Measurements from ENCODE around the gene FAM229B. TPM values are rescaled to one million over a fixed set of nuclear protein-coding genes. Genes with fewer than 3 reads are reported as not detected.

FAM229B gene
- total RNA-seq, 1 donor from 2014 or later = 32.2 TPM

GRCh38 chr6:112130878-112131277, 43.5 kb downstream of the FAM229B start:
- no peaks in the 10 kb centered on the region for H3K27me3 ChIP-seq
- H3K27ac ChIP-seq = no peak overlapping the region
- Mint-ChIP-seq H3K27ac (no peak overlapping the region), H3K27me3 (ENCODE audit: insufficient read depth, low read depth) (no peaks in the 10 kb centered on the region), H3K36me3 (peaks cover under 1% of the 10 kb centered on the region), H3K9me3 (no peaks in the 10 kb centered on the region), H3K4me1 (no peaks in the 10 kb centered on the region), H3K4me3 (no peak overlapping the region)
- no peak overlapping the region for H3K9ac ChIP-seq
- TF ChIP-seq, protein P1, sequence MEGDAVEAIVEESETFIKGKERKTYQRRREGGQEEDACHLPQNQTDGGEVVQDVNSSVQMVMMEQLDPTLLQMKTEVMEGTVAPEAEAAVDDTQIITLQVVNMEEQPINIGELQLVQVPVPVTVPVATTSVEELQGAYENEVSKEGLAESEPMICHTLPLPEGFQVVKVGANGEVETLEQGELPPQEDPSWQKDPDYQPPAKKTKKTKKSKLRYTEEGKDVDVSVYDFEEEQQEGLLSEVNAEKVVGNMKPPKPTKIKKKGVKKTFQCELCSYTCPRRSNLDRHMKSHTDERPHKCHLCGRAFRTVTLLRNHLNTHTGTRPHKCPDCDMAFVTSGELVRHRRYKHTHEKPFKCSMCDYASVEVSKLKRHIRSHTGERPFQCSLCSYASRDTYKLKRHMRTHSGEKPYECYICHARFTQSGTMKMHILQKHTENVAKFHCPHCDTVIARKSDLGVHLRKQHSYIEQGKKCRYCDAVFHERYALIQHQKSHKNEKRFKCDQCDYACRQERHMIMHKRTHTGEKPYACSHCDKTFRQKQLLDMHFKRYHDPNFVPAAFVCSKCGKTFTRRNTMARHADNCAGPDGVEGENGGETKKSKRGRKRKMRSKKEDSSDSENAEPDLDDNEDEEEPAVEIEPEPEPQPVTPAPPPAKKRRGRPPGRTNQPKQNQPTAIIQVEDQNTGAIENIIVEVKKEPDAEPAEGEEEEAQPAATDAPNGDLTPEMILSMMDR (IDR thresholded peaks at IDR 0.05) = no peak
- DNase-seq (ENCODE audit: low spot score) = no peak
- no peaks in the 10 kb centered on the region for H3K4me1 ChIP-seq
- H2AFZ ChIP-seq (replicated peaks) = no peak overlapping the region
- no peaks in the 10 kb centered on the region for H3K79me2 ChIP-seq (ENCODE audit: low read depth)
- no peaks in the 10 kb centered on the region for H4K20me1 ChIP-seq (ENCODE audit: low read depth)
- no peaks in the 10 kb centered on the region for H3K36me3 ChIP-seq
- no peak overlapping the region for H3K4me2 ChIP-seq
- no peak overlapping the region for H3K4me3 ChIP-seq
- no peaks in the 10 kb centered on the region for H3F3A ChIP-seq (ENCODE audit: low read depth)
- H3K9me3 ChIP-seq (ENCODE audit: low read depth) = no peaks in the 10 kb centered on the region

DNA sequence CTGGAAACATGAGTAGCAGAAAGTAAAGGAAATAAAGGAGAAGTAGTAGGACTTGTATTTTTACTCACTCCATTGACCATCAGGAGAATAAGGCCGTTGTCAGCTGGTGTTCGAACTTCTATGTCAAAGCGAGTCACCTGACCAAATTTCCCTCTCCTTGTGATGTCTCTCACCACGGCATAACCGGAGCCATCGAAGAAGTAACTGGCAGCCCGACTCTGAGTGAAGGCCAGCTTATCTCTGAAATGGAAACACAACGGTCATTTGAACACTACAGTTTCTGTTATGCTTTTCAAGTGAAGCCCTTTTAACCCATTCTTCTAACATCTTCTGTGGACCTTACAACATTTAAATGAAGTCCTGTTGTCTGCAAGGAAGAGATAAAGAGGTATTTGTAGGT, 51.7 kb downstream of the FAM229B start:
- Histone ChIP-seq H4K20me1 (ENCODE audit: low read depth) (no peaks in the 10 kb centered on the region), H3K9me3 (ENCODE audit: low read depth) (no peaks in the 10 kb centered on the region), H3K4me2 (no peak overlapping the region), H3K27ac (no peak overlapping the region), H3K36me3 (no peaks in the 10 kb centered on the region), H2AFZ (replicated peaks) (peak overlapping the region; percentile 52), H3F3A (ENCODE audit: low read depth) (no peaks in the 10 kb centered on the region), H3K9ac (no peak overlapping the region), H3K27me3 (no peaks in the 10 kb centered on the region), H3K4me3 (no peak overlapping the region), H3K4me1 (no peaks in the 10 kb centered on the region), H3K79me2 (ENCODE audit: low read depth) (no peaks in the 10 kb centered on the region)
- Mint-ChIP-seq H3K27ac (no peak overlapping the region), H3K4me3 (no peak overlapping the region), H3K36me3 (peaks cover 2% of the 10 kb centered on the region), H3K27me3 (ENCODE audit: insufficient read depth, low read depth) (no peaks in the 10 kb centered on the region), H3K9me3 (no peaks in the 10 kb centered on the region), H3K4me1 (no peaks in the 10 kb centered on the region)
- no peak for DNase-seq (ENCODE audit: low spot score)
- TF ChIP-seq, protein P1 (IDR thresholded peaks at IDR 0.05) = no peak
- TF ChIP-seq EZH2phosphoT487 (IDR thresholded peaks at IDR 0.05) = no peak
- no peak for TF ChIP-seq EZH2 (IDR thresholded peaks at IDR 0.05)

DNA sequence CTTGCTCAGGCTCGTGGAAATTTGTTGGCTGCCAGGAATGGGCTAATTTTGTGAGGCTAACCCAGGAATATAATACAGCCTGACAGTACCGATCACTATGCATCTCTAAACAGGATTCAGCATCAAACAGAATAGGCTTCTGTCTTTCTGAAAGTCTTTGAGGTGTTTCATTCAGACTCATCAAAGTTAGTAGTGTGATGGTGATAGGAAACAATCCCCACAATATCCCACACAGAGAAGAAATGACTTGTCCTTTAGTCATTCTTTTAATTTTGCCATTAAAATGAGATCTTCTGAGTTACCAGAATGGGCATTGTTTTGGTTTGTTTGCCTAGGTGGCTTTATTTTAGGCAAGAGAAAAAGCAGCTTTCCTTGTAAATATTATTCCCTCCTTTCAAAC, 54.3 kb downstream of the FAM229B start:
- Histone ChIP-seq H2AFZ (replicated peaks) (peak overlapping the region; percentile 35), H3K36me3 (no peaks in the 10 kb centered on the region), H3K4me3 (no peak overlapping the region), H3K4me2 (no peak overlapping the region), H3K9ac (no peak overlapping the region), H3K9me3 (ENCODE audit: low read depth) (no peaks in the 10 kb centered on the region), H3K79me2 (ENCODE audit: low read depth) (no peaks in the 10 kb centered on the region), H3K4me1 (no peaks in the 10 kb centered on the region), H3K27ac (no peak overlapping the region), H3F3A (ENCODE audit: low read depth) (no peaks in the 10 kb centered on the region), H3K27me3 (no peaks in the 10 kb centered on the region), H4K20me1 (ENCODE audit: low read depth) (no peaks in the 10 kb centered on the region)
- Mint-ChIP-seq H3K36me3 (no peaks in the 10 kb centered on the region), H3K4me3 (no peak overlapping the region), H3K4me1 (no peaks in the 10 kb centered on the region), H3K27me3 (ENCODE audit: insufficient read depth, low read depth) (no peaks in the 10 kb centered on the region), H3K27ac (no peak overlapping the region), H3K9me3 (no peaks in the 10 kb centered on the region)
- DNase-seq (ENCODE audit: low spot score) = no peak
- TF ChIP-seq, protein P1 (IDR thresholded peaks at IDR 0.05) = no peak
- no peak for TF ChIP-seq EZH2phosphoT487 (IDR thresholded peaks at IDR 0.05)
- no peak for TF ChIP-seq EZH2 (IDR thresholded peaks at IDR 0.05)

Data from neural progenitor cell (in vitro differentiated cells).